HUES64 (cell line): ENCODE measurements around the gene PDE4D.
"Not testable (repeated sequence)": the region's sequence is repeated elsewhere in the genome, so short reads cannot be mapped to it uniquely, and the experiment has no call there.

Experiments
- H3K27ac ChIP-seq: 2 replicates; pipeline ENCODE4 v1.7.0; 2013; ENCODE audit warnings: low read depth, low read length, inconsistent platforms
- H3K27me3 ChIP-seq: 2 replicates; pipeline ENCODE4 v1.6.1; 2013; ENCODE audit warnings: mild to moderate bottlenecking, low read length; ENCODE audit not compliant: insufficient read depth
- H3K36me3 ChIP-seq: 2 replicates; pipeline ENCODE4 v1.6.1; 2013; ENCODE audit warnings: mild to moderate bottlenecking, low read length; ENCODE audit not compliant: insufficient read depth
- H3K4me1 ChIP-seq: 2 replicates; pipeline ENCODE4 v1.6.1; 2013; ENCODE audit warnings: mild to moderate bottlenecking, low read length, moderate library complexity; ENCODE audit not compliant: insufficient read depth
- H3K4me3 ChIP-seq: 2 replicates; pipeline ENCODE4 v1.5.1; 2013; ENCODE audit warnings: mild to moderate bottlenecking, low read length, moderate library complexity
- H3K9ac ChIP-seq: 2 replicates; pipeline ENCODE4 v1.6.1; 2013; ENCODE audit warnings: mild to moderate bottlenecking, low read depth, low read length
- H3K9me3 ChIP-seq: 2 replicates; pipeline ENCODE4 v1.6.1; 2013; ENCODE audit warnings: low read depth, low read length; ENCODE audit not compliant: insufficient read depth
- WGBS: fragments of 150-250, 120-280 bp; methylation state at CpG from one replicate; pipeline ENCODE4 v1.1.7; 2013; ENCODE audit warnings: missing lambda C conversion rate; 5-methylcytosine and 5-hydroxymethylcytosine counted together

The PDE4D gene

DNA sequence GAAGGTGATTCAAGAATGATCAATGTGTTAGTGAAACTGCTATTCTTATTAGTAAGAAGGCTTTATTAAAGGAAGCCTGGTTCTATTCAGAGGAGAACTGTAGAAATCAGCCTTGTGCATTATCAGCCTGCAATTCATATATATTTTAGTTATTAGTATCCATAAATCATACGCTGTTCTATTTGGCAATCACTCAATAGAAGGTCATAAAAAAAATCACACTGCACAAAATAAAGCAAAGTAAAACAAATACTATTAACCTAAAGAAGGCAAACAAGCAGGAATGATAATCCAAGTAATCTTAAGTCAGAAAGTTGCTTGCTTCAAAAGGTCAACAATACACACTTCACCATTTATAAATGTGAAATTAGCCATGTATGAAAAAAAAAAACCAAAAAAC, 138.1 kb downstream of the PDE4D start:
- no peaks in the 10 kb centered on the region for H3K27me3 ChIP-seq
- no peaks in the 10 kb centered on the region for H3K36me3 ChIP-seq
- no peaks in the 10 kb centered on the region for H3K9me3 ChIP-seq
- no peaks in the 10 kb centered on the region for H3K4me1 ChIP-seq
- H3K9ac ChIP-seq = no peak overlapping the region
- WGBS = 100% methylated on average over 1 of the region's 1 CpG
- no peak overlapping the region for H3K27ac ChIP-seq
- no peak overlapping the region for H3K4me3 ChIP-seq

DNA sequence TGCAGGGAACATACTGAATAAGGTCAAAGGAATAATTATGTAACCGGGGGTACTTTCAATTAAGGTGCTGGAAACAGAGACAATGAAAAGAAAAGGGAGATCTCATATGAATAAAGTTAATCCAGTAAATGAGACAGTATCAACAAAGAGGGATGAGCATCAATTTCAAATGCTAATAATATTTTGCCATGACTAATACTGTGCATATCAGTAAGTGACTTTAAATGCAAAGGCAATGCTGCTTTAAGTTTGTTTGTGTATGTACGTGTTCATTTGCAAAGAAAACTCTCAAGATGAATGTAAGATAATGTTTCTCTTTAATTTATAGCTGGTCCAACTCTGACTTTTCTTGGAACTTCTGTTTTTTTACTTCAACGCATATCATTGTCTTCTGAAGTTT, 139.9 kb downstream of the PDE4D start:
- 94% methylated on average over 3 of the region's 3 CpGs for WGBS
- H3K4me3 ChIP-seq = no peak overlapping the region
- H3K4me1 ChIP-seq = no peaks in the 10 kb centered on the region
- H3K36me3 ChIP-seq = no peaks in the 10 kb centered on the region
- no peak overlapping the region for H3K27ac ChIP-seq
- no peak overlapping the region for H3K9ac ChIP-seq
- no peaks in the 10 kb centered on the region for H3K27me3 ChIP-seq
- no peaks in the 10 kb centered on the region for H3K9me3 ChIP-seq

DNA sequence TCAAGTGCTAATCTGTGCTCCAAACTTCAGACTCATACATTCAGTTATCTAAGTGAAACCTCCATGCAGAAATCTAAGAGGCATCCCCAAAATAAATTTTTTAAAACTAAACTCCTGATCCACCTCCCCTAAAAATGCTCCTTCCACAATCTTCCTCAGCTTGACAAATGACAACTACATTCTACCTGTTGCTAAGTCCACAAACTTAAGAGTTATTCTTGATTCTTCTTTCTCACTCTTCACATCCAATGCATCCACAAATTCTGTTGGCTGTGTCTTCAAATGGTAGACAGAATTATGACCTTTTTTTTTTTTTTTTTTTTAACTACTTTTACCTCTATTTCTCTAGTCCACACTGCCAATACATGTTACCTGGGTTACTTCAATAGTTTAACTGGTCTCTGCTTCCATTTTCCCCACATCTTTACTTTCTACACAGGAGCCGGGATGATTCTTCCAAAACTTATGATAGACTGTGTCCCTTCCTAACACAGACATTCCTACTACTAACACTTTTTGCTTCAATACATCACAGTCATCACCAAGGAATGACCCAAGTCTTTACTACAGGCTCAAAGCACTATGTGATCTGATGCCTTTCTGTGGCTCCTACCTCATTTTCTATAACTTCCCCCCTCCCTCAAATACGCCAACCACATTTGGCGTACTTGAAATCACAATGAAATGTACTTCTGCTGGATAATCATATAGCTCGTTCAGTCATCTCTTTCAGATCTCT, 143.6 kb downstream of the PDE4D start:
- no peak overlapping the region for H3K9ac ChIP-seq
- H3K9me3 ChIP-seq = no peaks in the 10 kb centered on the region
- H3K27ac ChIP-seq = no peak overlapping the region
- no peaks in the 10 kb centered on the region for H3K4me1 ChIP-seq
- WGBS = 95% methylated on average over 4 of the region's 4 CpGs
- no peaks in the 10 kb centered on the region for H3K27me3 ChIP-seq
- no peak overlapping the region for H3K4me3 ChIP-seq
- H3K36me3 ChIP-seq = no peaks in the 10 kb centered on the region

DNA sequence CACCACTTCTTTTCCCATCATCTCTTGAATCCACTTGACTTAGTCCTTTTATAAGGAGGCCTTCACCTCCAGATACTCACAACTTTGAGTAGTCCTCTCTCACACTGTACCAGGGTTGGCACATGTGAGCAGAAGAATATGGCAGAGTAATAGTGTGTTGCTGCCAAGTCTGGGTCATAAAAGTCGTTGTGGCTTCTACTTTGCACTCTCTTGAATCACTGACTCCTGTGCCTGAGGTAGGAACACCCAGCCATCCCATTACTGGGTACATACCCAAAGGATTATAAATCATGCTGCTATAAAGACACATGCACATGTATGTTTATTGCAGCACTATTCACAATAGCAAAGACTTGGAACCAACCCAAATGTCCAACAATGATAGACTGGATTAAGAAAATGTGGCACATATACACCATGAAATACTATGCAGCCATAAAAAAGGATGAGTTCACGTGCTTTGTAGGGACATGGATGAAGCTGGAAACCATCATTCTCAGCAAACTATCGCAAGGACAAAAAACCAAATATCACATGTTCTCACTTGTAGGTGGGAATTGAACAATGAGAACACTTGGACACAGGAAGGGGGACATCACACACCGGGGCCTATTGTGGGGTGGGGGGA, 145.4 kb downstream of the PDE4D start:
- not testable (repeated sequence) for H3K4me3 ChIP-seq, H3K27me3 ChIP-seq, H3K4me1 ChIP-seq, H3K9me3 ChIP-seq, H3K36me3 ChIP-seq, H3K9ac ChIP-seq, H3K27ac ChIP-seq
- WGBS = 95% methylated on average over 3 of the region's 4 CpGs

DNA sequence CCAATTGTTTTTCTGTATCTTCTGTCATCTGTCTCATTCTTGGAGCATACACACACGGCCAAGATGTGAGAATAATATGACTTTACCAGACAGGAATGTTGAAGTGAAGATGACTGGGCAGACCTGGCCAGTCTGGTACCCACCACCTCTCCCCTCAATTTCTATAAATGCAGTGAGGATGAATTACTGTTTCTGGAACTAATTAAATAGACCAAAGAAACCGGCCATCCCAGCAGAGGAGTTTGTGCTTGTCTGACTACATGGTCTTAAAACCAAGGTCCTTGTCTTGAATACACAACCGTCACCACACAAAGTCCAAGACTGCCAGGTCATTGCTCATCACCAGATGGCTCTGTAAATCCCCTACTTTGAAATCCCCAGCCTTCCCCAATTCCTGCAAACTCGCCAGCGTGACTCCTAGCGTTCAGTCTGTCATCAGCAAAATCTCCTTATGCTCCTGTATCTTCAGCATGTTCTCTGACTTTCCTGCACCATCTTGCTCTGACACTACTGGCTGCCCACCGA, 147.2 kb downstream of the PDE4D start:
- WGBS = 92% methylated on average over 7 of the region's 7 CpGs
- no peaks in the 10 kb centered on the region for H3K9me3 ChIP-seq
- H3K27me3 ChIP-seq = no peaks in the 10 kb centered on the region
- H3K4me1 ChIP-seq = no peaks in the 10 kb centered on the region
- H3K27ac ChIP-seq = no peak overlapping the region
- no peak overlapping the region for H3K4me3 ChIP-seq
- H3K36me3 ChIP-seq = no peaks in the 10 kb centered on the region
- no peak overlapping the region for H3K9ac ChIP-seq

DNA sequence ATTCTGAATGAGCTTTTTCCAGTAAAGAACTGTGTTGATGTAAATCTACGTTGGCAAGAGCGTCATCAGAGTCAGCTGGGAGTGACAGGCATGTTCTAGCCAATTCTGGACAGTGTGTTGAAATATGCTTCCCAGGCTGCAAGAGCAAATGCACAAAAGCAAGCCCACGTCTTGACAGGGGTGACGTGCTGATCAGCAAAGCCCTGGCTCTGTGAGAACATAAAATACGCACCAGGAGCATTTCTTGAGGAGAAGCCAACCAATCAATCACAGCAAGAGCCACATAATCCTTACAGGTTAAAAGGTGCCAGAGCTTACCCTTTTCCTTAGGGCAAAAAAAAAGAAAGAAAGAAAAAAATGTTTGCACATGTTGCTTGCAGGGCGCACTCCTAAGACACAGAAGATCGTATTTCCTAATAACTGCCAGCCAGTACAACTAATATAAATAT, 148.1 kb downstream of the PDE4D start:
- 91% methylated on average over 7 of the region's 7 CpGs for WGBS
- Histone ChIP-seq H3K27me3 (no peaks in the 10 kb centered on the region), H3K27ac (no peak overlapping the region), H3K4me3 (no peak overlapping the region), H3K36me3 (no peaks in the 10 kb centered on the region), H3K9ac (no peak overlapping the region), H3K4me1 (no peaks in the 10 kb centered on the region), H3K9me3 (no peaks in the 10 kb centered on the region)

DNA sequence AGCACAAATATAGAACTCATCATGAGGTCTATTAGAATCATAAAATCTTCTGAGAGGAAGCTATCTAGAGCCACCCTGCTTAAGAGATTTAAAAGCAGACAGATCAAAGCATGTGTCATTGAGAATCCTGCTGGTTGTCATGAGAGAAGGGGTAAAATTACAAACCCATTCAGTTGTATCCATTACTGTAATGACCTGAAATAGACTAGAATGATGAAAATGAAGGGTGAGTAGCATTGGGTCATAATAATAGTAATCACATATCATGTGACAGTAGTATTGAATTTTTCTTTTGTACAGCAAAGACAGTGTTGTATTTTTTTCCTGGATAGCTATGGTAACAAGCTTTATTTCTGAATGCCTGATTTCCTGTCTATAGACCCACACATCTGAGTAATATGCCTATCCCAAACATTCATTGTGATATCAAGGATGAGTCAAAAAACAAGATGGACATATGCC, 149.0 kb downstream of the PDE4D start:
- no peak overlapping the region for H3K4me3 ChIP-seq
- no peak overlapping the region for H3K9ac ChIP-seq
- no peaks in the 10 kb centered on the region for H3K27me3 ChIP-seq
- no peaks in the 10 kb centered on the region for H3K4me1 ChIP-seq
- no peaks in the 10 kb centered on the region for H3K9me3 ChIP-seq
- H3K36me3 ChIP-seq = no peaks in the 10 kb centered on the region
- H3K27ac ChIP-seq = no peak overlapping the region

DNA sequence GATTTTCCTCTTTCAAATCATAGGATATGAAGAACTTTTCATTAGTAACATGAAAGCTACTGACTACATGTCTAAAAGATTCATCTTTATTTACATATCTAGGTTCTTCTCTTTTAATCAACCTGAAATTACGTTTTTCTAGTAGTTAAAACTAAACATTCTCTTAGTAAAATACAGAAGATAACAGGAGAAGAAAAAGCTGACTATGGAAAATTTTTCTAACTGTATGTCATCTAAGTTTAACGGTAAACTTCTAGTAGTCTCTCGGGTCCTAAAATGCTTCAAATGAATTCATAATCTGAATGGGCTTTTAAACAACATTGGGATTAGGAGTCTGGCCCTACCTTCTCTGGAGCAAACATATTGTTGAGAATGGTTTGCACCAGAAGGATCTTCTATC, 151.9 kb downstream of the PDE4D start:
- Histone ChIP-seq H3K9me3 (no peaks in the 10 kb centered on the region), H3K4me1 (no peaks in the 10 kb centered on the region), H3K27ac (no peak overlapping the region), H3K9ac (no peak overlapping the region), H3K4me3 (no peak overlapping the region), H3K27me3 (no peaks in the 10 kb centered on the region), H3K36me3 (no peaks in the 10 kb centered on the region)
- WGBS = 90% methylated on average over 2 of the region's 3 CpGs

DNA sequence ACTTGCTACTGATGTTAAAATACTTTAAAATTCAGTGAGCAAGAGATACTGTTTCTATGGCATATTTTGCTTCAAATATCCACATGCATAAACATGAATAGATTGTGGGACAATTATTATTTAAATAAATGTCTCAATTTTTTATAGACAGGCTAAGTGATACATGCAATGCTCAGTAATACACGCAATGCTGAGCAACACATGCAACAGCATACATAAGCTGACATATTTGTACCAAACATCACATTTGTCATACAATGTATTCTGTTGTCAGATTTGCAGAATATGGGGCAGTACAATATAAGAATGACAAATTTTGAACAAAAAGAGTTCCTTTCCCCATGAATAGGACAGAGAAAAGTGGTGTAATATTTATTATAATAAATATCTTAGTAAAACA, 155.5 kb downstream of the PDE4D start:
- WGBS = 90% methylated on average over 1 of the region's 1 CpG
- no peak overlapping the region for H3K9ac ChIP-seq
- no peaks in the 10 kb centered on the region for H3K4me1 ChIP-seq
- no peak overlapping the region for H3K27ac ChIP-seq
- no peaks in the 10 kb centered on the region for H3K27me3 ChIP-seq
- no peaks in the 10 kb centered on the region; the same call in 1 of the 2 replicates for H3K9me3 ChIP-seq
- no peak overlapping the region for H3K4me3 ChIP-seq
- H3K36me3 ChIP-seq = no peaks in the 10 kb centered on the region

GRCh38 chr5:59732806-59733205, 160.7 kb downstream of the PDE4D start:
- Histone ChIP-seq H3K4me3 (no peak overlapping the region), H3K9me3 (no peaks in the 10 kb centered on the region; the same call in 1 of the 2 replicates), H3K36me3 (no peaks in the 10 kb centered on the region), H3K27ac (no peak overlapping the region), H3K27me3 (no peaks in the 10 kb centered on the region), H3K4me1 (no peaks in the 10 kb centered on the region; the same call in 1 of the 2 replicates), H3K9ac (no peak overlapping the region)

GRCh38 chr5:59732301-59732700, 161.2 kb downstream of the PDE4D start:
- Histone ChIP-seq H3K9ac (no peak overlapping the region), H3K4me1 (no peaks in the 10 kb centered on the region; the same call in 1 of the 2 replicates), H3K36me3 (no peaks in the 10 kb centered on the region), H3K27ac (no peak overlapping the region), H3K27me3 (no peaks in the 10 kb centered on the region), H3K9me3 (no peaks in the 10 kb centered on the region; the same call in 1 of the 2 replicates), H3K4me3 (no peak overlapping the region)
- WGBS = 95% methylated on average over 2 of the region's 2 CpGs
